GM20000 (cell line): Measurements from ENCODE around the gene LLGL2.

Source experiments
- DNase-seq: peaks from one replicate; pipeline ENCODE4 v3.0.0; 2012; ENCODE audit warnings: low spot score
- CTCF ChIP-seq: IDR thresholded peaks from 2 replicates; pipeline ENCODE4 v1.5.1; 2012; ENCODE audit warnings: mild to moderate bottlenecking, control low read depth; ENCODE audit errors: extremely low read depth, missing control alignments

The LLGL2 gene

GRCh38 chr17:75526555-75527270 lies 1.2 kb downstream of the LLGL2 start:
- no peak for DNase-seq
- no peak for TF ChIP-seq CTCF

GRCh38 chr17:75530837-75531720 lies 5.6 kb downstream of the LLGL2 start:
- no peak for TF ChIP-seq CTCF
- DNase-seq: no peak

GRCh38 chr17:75531721-75532072 lies 6.2 kb downstream of the LLGL2 start:
- DNase-seq: no peak

GRCh38 chr17:75535119-75535537 lies 9.6 kb downstream of the LLGL2 start:
- TF ChIP-seq CTCF: no peak
- DNase-seq: peak; percentile 65

More at GRCh38 chr17:75531721-75532072, 6.2 kb downstream of the LLGL2 start:
- TF ChIP-seq CTCF: no peak

GRCh38 chr17:75535871-75536270 lies 10.4 kb downstream of the LLGL2 start:
- DNase-seq: no peak

GRCh38 chr17:75536366-75536765 lies 10.9 kb downstream of the LLGL2 start:
- no peak for TF ChIP-seq CTCF

More at GRCh38 chr17:75535871-75536270, 10.4 kb downstream of the LLGL2 start:
- TF ChIP-seq CTCF: no peak

More at GRCh38 chr17:75536366-75536765, 10.9 kb downstream of the LLGL2 start:
- no peak for DNase-seq
